HL-60 (cell line): ENCODE data around the gene UBR4.

Source experiments
- CTCF ChIP-seq: IDR thresholded peaks from one replicate; pipeline ENCODE4 v1.5.1; 2011; ENCODE audit warnings: low read length, control low read depth, inconsistent platforms; ENCODE audit not compliant: insufficient read depth
- REST ChIP-seq: IDR thresholded peaks from 2 replicates; pipeline ENCODE4 v1.6.1; 2012; ENCODE audit warnings: low read depth; ENCODE audit not compliant: insufficient replicate concordance

- no peak for TF ChIP-seq CTCF
- no peak for TF ChIP-seq REST
These were observed 147.6 kb downstream of the UBR4 start for GRCh38 chr1:19062258-19063029.
